22Rv1 (cell line): ENCODE data around the gene DSCAM.

Experiments used
- CTCF ChIP-seq: fragments of 450-650 bp; IDR thresholded peaks from 2 replicates; pipeline ENCODE4 v1.5.1; 2017; ENCODE audit warnings: mild to moderate bottlenecking
- ZFX ChIP-seq: fragments of 450-650 bp; IDR thresholded peaks from 2 replicates; pipeline ENCODE4 v1.6.1; 2017; ENCODE audit warnings: antibody characterized with exemption, borderline replicate concordance

- TF ChIP-seq CTCF (no peak), ZFX (no peak)
Observed at GRCh38 chr21:40102682-40103081, 744.3 kb downstream of the DSCAM start.
